Erythroblast (primary cell): ENCODE measurements around the gene EHMT1.
A peak's percentile ranks its signal among the peaks of the same experiment; 100 is the strongest.

Source experiments
- DNase-seq, 2 experiments: peaks; one replicate each; lab custom pipeline; 2025; lab: John Stamatoyannopoulos, UW
- GATA1 ChIP-seq: IDR thresholded peaks from 2 replicates; pipeline ENCODE4 v1.6.1; 2011; ENCODE audit warnings: low read depth, mild to moderate bottlenecking, control low read depth, low read length, moderate library complexity
- POLR2A ChIP-seq: IDR thresholded peaks from 2 replicates; pipeline ENCODE4 v1.6.1; 2011; ENCODE audit warnings: mild to moderate bottlenecking, low read length

Gene EHMT1

DNA sequence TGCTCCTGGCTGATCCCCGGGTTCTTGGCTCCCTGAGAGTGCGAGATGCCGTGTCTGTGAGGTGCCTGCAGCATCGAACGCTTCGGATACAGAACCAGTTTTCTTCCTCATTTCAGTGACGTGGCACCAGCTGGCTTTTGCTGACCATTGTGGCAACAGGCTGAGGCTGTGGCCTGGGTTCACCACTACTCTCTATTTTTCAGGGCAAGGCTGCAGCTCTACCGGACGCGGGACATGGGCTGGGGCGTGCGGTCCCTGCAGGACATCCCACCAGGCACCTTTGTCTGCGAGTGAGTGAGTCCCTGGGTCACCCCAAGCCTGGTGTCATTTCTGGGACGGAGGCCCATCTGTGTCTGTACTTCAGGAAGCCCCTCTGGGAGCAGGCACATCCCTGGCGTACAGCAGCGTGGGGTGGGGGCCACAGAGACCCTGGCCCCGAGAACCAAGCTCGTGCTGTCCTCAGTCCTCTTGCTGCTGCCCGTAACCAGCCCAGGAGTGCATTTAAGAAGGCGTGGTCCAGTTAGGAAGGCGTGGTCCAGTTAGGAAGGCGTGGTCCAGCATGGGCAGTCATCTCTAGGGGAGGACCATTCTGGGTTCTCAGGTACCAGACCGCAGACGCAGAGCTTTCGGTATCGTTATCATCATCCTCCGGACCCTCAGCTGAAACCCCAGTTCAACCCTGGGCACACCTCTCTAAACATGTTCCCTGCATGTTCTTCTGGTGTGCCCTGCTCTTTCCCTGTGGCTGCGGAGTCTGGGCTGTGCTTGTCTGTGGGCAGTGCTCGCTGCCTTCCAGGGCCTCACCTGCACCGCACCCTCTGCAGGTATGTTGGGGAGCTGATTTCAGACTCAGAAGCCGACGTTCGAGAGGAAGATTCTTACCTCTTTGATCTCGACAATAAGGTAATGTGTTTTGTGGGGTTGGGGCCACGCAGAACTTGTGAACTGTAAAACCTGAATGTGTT lies 198.7 kb downstream of the EHMT1 start:
- TF ChIP-seq POLR2A (no peak), GATA1 (no peak)
- DNase-seq = no peak

DNA sequence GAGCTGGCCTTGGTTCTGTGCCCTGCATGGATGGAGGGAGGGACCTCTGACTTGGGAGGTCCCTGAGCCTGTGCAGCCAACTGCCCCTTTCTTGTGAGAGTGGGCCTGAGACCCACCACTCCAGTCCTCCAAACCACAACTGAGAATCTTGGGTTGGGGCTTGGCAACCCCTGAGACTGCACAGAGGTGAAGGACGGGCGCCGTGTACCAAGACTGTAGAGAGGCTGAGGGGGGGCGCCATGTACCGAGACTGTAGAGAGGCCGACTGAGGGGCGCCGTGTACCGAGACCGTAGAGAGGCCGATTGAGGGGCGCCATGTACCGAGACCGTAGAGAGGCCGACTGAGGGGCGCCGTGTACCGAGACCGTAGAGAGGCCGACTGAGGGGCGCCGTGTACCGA lies 199.5 kb downstream of the EHMT1 start:
- no peak for DNase-seq
- TF ChIP-seq POLR2A = no peak
- no peak for TF ChIP-seq GATA1

DNA sequence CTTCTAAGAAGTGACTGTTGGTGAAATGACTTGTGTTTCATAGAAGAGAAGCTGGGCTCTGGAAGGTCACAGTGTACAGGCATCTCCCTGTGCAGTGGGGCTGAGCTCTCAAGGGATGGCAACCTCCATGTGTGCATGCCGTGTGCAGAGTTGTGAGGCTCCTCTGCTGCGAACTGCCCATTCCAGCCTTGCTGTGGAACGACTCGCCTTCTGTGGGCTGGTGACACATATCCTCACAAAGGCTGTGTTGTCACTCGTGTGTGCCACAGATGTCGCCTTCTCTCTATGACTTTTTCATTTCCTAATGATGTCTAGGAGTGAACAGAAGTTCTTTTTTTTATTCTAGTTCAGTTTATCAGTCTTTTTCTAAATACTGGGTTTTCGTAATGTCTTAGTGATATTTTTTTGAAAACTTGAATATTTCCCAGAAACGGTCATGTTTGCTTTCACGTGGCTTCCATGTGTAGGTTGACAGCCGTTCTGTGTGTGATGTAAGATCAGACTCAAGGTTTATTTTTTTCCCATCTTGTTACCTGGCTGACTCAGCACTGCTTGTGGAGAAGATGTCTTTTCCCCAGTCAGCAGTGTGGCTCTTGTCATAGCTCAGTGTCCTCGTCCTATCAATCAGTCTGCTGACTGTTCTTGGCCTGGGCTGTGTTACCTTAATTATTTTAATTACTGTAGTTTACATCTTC lies 201.5 kb downstream of the EHMT1 start:
- TF ChIP-seq POLR2A = no peak
- no peak for TF ChIP-seq GATA1
- no peak for DNase-seq

DNA sequence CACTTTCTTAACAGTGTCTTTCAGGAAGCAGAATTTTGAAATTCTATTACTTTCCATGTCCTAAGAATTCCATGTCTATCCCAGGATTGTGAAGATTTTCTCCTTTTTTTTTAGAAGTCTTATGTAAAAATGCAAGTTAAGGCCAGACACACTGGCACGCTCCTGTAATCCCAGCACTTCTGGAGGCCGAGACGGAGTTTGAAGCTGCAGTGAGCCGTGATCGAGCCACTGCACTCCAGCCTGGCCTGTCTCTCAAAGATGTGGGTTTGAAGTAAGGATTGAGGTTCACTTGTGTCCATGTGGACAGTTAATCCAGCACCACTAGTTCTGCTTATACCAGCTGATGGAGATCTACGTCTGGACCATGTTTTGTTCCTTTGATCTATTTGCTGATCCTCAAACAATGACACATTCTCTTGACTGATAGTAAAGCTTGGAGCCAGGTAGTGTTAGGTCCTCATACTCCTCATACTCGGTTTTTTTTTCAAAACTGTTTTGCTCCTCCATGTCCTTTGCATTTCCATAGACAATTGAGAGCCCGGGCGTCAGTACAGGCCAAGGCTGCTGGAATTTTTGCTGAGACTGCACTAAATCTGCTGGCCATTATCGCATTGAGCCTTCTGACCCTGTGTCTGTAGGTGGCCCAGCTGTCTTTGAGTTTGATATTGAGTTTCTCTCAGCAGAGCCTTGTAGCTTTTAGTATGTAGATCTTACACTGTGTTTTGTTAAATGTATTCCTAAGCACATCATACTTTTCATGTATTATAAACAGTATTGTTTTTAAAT lies 205.4 kb downstream of the EHMT1 start:
- TF ChIP-seq GATA1 (no peak), POLR2A (no peak)
- DNase-seq = no peak

DNA sequence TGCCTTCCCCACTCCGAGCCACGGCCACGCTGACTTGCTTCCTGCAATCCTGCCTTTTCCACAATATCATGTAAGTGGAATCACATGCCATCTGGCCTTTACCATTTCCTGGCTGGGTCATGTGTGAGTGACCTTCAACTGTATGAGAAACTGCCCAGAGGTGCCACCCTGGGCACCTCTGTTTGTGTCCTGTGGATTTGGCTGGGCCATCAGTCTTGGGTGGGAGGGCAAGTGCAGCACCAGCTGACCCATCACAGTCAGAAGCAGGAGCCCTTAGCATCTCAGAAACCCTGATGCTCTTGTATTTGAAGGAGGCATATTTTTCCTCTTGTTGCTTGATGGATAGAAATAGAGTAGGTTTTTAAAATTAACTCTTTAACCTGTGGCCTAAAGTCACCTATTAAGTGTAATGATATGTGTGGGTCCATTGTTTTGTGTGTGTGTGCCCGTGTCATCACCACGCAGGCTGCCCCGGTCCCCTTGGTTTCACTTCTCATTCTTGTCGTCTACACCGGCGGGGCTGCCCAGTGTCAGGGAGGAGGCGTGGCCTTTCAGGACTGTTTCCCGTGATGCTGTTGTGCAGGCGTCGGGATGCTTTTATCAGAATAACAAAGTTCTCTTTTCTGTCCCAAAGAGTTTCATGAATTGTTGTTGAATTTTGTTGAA lies 206.7 kb downstream of the EHMT1 start:
- no peak for DNase-seq
- no peak for TF ChIP-seq POLR2A

DNA sequence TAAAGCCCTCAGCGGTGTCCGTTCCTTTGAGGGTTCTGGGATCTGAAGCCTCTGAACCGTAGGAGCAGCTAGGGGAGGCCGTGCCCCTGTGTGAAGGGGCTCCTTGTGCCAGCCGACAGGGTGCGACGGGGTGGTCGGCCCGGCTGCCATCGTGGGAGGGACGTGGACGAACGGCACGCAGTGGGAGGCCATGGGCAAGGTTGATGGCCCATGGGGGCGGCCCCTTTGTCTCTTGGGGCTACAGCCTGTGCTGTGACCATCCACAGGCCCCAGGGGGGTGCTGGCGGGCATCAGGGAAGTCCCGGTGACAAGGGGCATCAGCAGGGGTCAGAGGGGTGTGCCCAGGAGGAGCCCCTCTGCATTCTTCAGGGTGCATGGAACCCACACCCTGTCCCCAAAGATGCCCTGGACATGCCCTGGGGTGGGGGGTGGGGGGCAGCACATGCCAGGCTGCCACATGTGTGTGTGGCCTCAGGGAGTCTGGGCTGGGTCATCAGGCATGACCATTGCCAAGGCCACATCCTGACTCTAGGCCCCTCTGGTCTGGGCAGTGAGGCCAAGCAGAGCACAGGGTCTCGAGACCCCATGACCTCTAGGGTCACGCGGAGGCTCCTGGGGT lies 209.2 kb downstream of the EHMT1 start:
- DNase-seq = no peak
- no peak for TF ChIP-seq GATA1
- TF ChIP-seq POLR2A = no peak

DNA sequence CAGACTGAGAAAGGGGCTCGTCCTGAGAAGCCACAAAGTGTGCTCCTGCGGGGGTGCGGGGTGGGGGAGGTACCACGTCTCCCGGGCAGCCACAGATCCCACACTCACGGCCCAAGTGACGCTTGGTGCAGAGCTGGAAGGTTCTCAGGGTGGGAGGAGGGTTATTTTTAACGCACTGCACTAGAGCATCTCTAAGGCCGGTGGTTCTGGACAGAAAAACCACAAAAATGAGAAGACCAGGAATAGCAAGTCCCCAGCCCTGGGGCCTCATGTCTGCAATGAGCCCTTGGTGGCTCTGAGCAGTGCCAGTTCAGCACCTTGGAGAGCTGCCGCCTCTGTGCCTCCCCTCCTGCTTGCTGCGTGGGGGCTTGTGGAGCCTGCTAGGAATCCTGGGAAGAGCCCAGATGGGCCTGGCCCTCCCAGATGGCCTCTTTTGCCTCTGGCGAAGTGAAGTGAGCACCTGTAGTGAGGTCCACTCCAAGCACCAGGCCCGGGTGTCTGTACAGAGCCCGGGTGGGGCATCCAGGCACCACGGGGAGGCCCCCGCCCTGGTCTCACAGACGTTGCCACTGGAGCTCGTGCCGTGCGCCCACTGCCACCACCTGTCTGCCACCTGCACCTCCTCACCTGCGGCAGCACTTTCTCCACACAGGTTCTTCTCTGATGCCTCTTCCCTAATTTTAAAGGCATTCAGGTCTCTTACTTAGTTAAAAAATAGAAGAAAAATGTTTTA lies 209.9 kb downstream of the EHMT1 start:
- TF ChIP-seq POLR2A (no peak), GATA1 (no peak)
- peak in 1 of 2 experiments; percentile 35 for DNase-seq

DNA sequence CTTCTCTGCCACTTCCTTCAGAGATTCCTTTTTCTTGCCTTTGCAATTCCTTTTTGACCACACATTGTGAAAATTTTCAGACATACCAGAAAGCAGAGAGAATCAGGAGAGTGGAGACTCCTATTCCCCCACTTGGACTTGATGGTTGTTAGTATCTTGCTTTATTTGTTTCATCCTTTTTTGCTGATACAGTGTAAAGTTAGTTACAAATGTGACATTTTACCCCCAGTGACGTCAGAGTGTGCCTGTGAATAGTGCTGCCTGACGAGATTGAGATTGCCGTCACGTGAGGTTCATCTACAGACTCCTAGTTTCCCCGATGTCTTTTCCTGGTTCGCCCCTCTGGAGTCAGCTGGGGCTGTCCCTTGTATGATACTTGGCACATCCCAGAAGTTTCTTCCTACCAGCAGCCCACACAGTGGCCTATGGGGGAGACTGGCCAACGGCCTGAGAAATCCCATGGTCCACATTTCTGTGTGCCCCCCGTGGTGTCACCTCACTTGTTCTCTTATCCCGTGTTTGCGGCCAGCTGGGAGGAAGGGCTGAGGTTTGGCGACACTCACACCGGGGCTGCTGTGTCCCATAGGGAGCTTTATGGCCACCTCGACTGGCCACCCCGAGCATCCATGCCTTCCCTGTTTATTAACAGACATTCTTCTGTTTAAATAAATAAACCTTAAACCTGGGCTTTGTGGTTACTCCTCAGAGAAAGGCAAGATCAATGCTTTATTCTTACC lies 210.6 kb downstream of the EHMT1 start:
- no peak for TF ChIP-seq GATA1
- TF ChIP-seq POLR2A = no peak
- no peak for DNase-seq

DNA sequence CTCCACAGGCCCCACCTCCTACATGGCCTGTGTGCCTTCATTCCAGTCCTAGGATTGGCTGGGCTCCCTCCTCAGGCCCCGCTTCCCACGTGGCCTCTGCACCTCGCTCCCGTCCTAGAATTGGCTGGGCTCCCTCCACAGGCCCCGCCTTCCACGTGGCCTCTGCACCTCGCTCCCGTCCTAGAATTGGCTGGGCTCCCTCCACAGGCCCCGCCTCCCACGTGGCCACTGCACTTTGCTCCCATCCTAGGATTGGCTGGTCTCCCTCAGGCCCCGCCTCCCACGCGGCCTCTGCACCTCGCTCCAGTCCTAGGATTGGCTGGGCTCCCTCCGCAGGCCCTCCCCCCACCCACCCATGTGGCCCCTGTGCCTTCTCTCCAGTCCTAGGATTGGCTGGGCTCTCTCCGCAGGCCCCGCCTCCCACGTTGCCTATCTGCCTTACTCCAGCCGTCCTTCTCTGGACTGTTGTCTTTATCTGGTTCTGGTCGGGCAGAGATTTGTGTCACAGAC lies 213.4 kb downstream of the EHMT1 start:
- peak; percentile 15 to 60 for DNase-seq
- TF ChIP-seq POLR2A (no peak), GATA1 (no peak)

DNA sequence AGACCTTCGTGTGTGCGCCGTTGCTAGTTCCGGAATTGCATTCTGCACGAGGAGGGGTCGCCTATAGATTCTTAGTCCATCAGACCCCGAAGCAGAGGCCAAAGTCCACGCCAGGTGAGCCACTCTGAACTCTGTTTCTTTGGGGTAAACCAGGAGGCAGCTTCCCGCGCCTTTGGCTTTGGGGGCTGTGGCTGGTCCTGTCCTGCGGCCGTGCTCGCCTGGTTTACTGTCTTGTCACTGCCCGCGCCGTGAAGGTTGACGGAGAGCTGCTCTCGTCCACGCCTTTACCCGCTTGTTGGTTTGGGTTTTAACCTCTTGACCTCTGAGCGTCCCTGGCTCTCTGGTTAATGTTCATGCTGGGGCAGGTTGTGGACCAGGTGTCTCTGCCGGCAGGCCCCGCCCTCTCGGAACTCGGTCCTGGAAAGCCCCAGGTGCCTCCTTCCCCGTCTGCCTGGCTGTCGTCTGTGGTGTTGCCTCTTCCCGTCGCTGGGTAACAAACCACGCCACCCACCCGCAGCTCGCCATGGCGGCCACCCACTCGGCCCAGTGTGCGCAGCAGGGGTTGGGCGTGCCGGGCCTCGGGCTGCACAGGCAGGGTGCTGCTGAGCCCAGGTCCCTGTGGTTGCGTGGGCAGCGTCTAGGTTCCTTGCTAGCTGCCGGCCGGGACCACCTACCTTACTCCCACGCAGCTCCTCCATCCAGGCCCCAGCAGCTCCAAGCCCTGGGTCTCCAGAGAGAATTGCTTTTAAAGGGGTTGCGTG lies 214.2 kb downstream of the EHMT1 start:
- no peak for DNase-seq
- TF ChIP-seq GATA1 = no peak
- no peak for TF ChIP-seq POLR2A
